GM19023 (cell line): ENCODE data around the gene CENPP.
"Not testable (repeated sequence)": the region's sequence is repeated elsewhere in the genome, so short reads cannot be mapped to it uniquely, and the experiment has no call there.

Source experiments
- ATAC-seq: cut with Tn5 transposase; IDR thresholded peaks from one replicate; pipeline ENCODE4 v1.9.1; 2021; ENCODE audit warnings: mild to moderate bottlenecking, moderate library complexity; ENCODE audit not compliant: unreplicated experiment

Gene CENPP

DNA sequence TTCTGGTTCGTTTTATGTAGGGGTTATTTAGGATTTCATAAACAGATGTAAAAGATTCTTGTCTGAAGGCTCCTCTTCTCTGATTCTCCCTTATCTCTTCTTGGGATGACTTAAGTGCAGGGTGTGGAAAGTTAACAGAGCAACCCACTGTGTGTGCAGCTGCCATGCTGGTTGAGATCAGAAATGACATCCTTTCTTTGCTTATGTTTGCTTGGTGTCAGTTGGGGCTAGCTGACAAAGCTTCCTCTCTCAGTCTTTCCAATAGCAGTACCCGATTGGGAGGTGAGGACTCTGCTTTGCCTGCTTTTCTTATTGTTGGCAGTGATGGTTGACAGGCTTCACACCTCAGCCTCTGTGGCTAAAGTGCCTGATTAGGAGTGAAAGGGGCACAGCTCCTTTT is 52.1 kb downstream of the CENPP start:
- ATAC-seq, result no peak

DNA sequence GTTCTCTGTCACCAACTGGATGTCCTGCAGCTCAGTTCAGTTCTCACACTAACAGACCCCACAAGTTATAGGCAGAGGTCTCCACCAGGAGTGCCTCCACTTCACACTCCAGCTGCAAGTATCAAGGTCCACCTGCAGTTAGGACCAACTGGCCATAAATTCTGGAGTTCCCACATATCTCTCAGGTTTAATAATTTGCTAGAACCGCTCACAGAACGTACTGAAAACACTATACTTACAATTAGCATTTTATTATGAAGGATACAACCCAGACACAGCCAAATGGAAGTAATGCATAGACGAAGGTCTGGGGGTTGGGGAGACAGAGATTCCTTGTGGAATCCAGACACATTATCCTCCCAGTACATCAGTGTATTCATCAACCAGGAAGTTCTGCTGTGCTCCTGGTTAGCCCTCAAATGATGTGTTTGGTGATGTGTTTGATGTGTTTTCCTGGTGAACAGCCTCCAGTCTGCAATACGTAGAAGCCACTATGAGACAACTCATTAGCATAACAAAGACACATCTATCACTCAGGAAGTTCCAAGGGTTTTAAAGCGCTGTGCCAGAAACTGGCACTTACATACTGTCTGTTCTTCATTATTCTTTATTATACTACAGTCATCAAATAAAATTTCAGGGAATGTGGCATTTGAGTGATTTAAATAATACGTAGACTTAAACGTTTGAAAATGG is 53.3 kb downstream of the CENPP start:
- no peak for ATAC-seq

DNA sequence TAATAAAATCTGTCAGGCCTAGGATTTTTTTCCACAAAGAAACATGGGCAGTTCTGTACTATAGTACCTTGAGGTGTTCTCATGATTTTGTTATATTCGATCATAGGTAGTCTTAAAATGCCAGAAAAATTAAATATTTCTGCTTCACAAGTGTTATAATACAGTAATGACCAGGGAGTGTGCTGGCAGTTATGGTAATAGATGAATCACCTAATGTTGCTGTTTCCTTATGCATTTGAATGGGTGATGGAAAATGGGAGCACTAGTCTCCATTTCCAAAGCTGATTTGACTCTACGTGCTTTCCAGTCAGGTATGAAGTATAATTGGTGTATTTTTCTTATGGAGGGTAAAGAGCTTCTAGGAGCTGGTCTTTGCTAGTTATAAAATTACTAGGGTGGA is 54.9 kb downstream of the CENPP start:
- ATAC-seq, result no peak

DNA sequence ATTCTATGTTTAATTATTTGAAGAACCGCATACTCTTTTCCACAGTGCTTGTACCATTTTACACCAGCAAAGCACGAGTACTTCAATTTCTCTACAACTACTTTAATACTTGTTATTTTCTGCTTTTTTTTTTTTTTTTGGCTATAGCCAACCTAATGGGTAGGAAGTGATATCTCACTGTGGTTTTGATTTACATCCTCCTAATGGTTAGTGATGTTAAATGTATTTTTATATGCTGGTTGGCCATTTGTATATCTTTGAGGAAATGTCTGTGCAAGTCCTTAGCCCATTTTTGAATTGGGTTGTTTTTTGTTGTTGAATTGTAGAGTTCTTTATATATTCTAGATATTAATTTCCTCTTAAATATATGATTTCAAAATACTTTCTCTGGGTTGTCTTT is 56.0 kb downstream of the CENPP start:
- ATAC-seq, result no peak

DNA sequence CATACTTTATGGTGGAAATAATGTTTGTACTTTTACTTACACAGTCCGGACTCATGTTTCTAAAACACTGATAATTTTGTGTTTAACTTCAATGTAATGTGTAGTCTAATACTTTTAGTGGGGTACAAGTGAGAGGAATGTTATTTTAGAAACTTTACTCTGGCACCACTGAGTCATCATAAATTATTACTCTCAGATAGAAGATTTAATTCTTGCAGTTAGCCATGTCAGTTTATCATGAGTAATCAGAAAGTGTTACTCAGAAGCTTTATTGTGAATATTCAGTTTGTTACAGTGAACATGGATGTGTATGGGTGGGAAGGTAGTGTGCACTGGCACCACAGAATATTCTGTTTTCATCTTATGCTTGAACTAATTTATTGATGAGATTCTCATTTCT is 58.6 kb downstream of the CENPP start:
- no peak for ATAC-seq

DNA sequence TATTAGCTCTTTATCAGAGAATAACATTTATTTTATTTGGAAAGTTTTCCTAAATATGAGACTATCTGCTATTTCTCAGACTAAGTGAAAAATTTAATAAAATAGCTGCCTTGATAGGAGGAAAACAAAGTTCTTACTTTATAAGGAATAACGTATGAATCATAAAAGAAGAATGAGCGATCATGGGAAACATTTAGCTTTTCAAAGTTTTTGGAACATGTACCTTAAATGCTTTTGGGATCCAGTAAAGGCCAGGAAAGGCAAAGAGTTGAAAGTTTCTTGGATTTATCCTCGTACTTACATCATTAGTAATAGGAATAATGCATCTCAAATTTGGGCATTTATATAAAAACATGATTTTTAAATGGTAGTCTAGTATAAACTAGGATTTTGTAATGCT is 59.2 kb downstream of the CENPP start:
- ATAC-seq, result no peak

DNA sequence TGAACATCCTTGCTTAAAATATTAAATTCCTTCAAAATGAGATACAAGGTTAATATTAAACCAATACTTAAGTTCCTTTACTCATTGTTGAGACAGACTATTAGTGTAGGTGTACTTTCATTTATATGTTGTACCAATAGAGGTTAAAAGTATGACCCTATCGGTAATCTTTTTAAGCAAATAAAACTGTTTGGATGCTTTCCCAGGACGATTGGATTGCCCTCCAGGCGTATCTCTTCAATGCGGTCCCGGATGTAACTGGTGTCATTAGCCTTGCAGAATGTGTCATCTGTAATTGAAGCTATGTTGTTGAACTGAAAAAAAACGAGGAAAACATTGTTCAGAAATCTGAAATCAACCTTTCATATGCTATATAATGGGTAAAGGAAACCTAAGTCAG is 59.7 kb downstream of the CENPP start:
- ATAC-seq, result no peak

DNA sequence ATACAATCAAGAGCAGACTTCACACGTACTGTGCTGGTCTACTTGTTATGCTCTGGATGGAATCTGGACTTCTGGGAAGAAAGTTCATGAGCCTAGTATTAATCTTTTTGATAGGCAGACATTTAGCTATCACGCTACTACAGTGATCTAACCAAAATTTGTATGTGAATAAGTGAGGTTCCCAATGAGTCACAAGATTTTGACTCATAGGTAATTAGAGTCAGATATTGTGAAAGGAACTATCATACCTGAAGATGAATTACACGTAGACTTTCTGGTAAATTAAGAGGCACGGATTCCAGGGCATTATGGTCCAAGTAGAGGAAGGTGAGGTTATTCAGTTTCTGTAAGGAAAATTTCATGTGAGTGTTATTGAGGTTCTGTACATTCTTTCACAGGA is 60.2 kb downstream of the CENPP start:
- no peak for ATAC-seq

DNA sequence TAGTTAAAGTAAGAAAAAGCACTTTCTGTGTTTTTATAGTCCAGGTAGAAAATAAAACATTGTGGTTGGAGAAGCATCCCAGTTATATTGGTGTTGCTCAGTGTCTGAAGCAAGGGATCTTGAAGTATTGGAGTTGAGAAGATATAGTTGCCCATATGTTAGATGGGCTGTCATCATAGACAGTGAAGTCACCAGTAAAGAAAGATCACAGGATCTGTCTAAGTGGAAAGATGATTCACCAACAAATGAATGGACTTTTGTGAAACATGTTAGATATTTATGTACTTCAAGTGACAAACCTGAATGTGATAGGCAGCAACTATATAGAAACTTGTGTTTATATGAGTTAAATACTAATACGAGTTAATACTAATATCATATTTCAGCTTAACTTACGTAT is 66.9 kb downstream of the CENPP start:
- no peak for ATAC-seq

DNA sequence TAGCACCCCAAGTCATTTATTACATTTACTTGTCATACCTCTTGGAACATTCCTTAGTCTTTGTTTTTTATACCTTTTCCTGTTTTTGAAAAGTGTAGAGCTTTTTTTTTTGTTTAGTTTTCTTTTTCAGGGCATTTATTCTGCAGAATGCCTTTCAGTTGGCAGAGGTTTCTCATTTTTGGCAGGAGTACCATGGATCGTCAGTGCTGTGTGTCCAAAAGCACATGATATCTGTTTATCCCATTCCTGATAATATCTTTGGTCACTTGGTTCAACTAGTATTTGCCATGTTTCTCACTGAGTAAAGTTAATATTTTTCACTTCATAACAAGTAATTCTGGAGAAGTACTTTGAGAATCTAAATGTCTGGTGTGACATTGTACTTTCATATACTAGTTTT is 67.9 kb downstream of the CENPP start:
- ATAC-seq, result no peak

DNA sequence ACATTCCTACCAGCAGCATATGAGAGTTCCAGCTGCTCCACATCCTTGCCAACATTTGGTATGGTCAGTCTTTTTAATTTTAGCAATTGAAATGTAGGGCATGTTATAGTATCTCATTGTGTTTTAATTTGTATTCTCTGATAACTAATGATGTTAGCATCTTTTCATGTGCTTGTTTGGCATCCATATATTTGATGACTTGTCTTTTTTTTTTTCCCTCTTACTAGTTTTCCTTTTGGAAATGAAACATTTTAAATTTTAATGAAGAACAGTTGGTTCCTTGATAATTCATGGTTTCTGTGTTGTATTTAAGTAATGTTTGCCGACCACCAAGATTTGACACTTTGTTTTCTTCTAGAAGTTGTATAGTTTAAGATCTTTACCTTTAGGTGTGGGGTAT is 69.9 kb downstream of the CENPP start:
- no peak for ATAC-seq

DNA sequence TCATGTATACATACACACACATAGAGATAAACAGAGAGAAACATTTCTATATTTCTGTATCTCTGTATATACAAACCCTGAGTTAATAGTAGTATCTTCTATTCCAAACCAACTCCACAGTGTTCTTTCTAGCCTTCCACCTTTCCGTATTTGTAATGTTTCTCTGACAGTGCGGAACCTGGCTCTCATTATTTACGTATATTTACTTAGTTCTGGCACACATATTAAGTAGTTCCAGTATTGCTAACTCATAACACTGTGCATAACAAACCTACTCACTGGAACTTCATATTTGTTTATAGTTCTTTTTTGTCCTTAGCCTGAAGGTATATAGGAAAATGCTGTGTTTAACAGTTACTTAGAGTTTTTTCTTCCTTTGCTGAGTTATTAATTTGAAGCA is 72.1 kb downstream of the CENPP start:
- ATAC-seq, result no peak

DNA sequence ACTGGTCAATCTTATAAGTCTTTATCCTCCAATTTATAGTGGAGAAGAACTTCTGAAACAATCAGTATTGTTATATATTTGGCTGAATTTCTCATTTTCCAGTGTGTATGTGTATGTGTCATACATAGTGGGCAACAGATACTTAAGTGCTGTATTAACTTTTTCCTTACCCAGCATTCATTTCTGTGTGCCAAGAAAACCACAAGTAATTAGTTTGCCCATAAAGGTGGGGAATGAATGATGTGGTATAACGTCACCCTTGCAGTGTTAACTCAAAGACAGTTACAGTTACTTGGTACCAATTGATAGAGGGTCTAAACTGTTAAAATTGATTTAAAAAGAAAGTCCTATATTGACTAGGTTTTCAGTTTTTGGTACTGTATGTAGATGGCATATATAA is 76.6 kb downstream of the CENPP start:
- no peak for ATAC-seq

DNA sequence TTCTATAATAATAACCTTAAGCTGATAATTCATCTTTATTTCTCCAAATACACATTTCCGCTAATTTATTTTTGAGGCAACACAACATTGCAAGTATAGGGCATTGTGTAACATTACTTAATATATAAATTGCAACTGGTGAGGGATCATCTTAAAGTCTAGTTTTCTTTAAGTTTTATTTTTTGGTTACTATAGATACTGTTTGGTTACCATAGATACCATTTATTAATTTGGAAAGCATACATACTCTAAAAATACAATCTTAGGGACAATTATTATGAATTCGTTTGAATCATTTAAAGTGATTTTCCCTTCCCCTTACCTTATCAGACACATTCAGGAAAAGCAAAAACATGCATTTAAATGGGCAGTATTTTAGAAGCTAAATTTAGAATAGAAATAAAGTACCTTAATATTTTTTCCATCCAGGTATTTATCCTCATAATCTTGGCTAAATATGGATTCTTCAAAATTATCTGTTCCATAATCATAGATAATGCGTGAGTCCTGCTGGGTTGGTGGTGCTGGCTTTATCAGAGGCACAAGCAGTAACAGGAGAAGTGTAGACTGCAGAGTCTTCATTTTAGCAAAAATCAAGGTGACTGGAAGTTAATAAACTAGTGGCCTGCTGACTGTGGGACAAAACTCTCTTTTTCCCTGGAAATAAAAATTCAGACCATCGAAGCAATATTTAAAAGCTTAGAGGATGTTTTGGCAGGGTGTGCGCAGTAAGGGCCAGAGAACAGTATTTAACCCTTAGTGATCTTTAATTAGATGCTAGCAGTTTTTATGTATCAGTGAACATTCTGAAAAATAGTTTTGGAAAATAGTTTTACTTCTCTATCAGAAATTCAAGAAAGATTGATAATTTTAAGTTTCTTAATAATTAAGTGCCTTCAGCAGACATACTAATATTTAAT is 77.3 kb downstream of the CENPP start:
- ATAC-seq, result no peak

DNA sequence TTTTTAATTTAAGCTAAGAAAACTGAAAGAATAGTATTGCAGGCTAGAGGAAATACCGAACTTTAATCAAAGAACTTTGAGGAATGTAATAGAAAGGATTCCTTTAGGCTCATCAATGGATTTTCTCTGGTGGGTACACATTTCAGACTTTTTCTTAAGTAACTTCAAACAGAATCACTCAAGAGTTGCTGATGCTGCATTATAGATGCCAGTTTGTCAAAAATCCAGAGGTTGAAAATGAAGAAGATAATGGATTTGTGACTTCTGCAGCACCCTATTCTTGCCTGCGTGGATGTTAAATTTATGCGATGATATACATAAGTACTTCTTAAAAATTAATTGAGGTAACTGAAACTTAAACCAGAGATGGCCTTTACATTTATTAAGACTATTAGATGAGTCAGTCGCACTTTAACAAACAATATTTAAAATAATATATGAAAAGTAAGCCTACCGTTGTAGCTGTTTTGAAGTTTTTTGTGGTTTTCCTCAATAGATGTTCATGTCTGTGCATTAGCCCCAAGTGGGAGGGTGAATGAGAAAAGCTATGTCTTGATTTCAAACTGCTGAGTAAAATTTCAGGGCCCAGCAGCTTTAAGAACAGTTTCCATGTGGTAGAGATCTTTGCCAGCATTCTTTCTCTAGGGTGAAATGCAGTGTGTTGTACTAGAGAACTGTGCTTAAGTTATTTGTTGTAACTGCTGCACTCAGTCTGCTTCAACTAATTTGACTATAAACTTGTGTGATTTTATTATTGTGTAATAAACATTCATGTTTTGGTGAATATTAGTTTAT is 78.5 kb downstream of the CENPP start, which contains the start of gene OGN:
Gene OGN, minus strand, starts transcription at position 537 of the 795 bp plus-strand sequence. CDS start 1,171 bp downstream, outside the sequence.
- no peak for ATAC-seq

DNA sequence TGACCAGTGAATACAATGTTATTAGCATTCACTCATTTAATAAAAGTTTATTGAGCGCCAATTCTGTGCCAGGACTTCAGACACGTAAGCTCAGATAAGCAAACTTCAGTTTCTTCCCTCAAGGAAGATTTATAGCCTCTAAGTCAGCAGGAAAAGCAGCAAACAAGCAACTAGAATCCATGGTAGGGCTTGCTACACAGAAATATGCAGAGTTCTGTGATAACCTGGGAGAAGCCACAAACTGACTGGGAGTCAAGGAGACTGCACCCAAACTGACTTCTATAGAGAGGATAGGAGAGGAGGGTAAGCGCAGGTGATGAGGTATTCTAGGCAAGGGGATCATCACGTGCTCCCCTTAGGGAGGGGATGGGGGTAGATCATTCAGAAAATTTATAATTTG is 80.1 kb downstream of the CENPP start:
- ATAC-seq, result no peak

DNA sequence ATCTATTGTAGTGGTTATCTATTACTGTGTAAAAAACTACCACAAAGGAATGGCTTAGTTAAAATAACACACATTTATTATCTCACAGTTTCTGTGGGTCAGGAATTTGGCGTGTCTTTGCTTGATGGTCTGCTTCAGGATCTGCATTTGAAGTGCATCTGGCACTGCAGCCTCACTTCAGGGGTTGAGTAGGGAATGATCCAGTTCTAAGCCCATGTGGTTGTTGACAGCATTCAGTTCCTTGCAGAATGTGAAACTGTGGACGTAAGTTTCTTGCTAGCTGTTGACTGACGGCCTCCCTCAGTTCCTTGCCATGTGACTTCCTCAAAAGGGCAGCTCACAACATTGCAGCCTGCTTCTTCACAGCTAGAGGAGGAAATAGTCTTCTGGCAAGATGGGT is 80.7 kb downstream of the CENPP start:
- ATAC-seq, result peak; percentile 67

DNA sequence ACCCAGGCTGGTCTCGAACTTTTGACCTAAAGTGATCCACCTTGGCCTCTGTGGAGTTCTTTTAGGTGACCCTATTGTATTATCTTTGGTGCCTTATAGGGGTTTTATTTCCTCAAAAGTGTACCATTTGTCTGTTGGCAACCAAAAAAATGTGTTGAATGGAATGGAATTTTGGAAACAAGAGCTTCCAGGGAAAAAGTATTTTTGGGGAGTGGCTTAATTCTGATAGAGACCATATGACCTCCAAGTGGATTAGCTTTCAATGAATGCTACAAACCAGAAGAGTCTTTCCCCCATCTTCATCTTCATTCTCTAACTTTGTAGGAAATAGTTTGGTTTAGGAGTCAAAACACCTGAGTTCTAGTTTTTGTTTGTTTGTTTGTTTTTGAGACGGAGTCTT is 82.1 kb downstream of the CENPP start:
- no peak for ATAC-seq

DNA sequence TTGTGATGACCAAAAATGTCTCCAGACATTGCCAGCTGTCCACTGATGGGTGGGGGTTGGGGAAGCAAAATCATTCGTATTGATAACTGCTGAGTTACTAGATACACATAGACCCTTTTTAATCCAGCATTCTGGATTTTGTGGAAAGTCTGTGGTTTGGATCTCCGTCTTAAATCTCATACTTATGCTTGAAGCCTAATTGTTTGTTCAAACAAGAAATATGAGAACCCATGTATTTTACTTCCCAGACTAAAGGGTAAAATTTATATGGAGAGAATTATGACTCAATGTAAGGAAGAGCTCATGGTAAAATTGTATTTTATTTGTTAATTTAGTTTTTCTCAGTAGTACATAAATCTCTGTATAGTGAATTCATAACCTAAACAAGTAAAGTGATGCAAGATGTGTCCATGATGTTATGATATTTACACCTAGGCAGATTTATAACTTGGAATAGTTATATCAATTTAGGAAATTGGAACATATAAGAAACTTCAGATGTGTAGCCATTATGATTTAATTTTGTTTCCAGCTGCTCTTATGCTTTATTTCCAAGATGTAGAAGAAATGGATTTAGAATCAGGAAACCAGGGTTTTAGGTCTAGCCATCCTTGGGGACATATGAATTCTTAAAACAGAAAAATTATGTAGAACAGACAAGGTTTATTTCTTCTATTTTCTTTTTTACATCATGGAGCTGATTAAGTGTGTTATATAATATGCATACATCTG is 83.2 kb downstream of the CENPP start:
- no peak for ATAC-seq

DNA sequence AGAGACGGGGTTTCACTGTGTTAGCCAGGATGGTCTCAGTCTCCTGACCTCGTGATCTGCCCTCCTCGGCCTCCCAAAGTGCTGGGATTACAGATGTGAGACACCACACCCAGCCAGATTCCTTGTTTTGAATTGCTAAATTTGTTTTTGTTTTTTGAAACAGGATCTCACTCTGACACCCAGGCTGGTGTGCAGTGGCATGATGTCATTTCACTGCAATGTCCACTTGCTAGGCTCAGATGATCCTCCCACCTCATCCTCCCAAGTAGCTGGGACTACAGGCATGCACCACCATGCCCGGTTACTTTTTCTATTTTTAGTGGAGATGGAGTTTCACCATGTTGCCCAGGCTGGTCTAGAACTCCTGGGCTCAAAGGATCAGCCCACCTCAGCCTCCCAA is 85.4 kb downstream of the CENPP start:
- not testable (repeated sequence) for ATAC-seq

DNA sequence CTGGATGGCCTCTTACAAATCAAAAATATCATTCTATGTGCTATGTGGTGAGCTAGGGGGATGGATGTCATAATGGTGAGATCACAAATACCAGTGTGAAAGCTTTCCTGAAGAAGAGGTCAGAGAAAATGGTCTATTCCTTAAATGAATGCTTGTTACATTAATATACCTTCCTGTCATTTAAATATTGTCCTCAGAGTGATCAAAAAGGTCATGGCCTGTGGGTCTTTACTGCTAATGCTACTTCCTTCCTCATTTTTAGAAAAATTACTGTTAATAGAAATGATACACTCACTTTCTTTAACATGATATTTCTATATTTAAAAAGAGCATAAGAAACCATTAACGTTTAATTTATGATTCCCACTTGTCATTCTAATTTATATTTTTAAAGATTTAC is 88.8 kb downstream of the CENPP start:
- ATAC-seq, result no peak
